Pancreas (tissue), 10 donors: ENCODE measurements around the gene HMCES. TPM values are rescaled to one million over a fixed set of nuclear protein-coding genes. Genes with fewer than 3 reads are reported as not detected.
A peak's percentile ranks its signal among the peaks of the same experiment; 100 is the strongest.

Experiments
- ATAC-seq, 4 donors: fragments of 200-7000 bp; cut with Tn5 transposase; one replicate each; pipeline versions ENCODE4 v1.8.0 to v1.9.1; 2020; ENCODE audit warnings: mild to moderate bottlenecking in 4 of 4, moderate library complexity in 4 of 4
- DNase-seq, 6 donors: peaks; one replicate each; pipeline ENCODE4 v3.0.0-alpha.2; 2020
- FAIRE-seq: peaks from 2 replicates; lab custom pipeline; 2012; peaks lifted over from hg19 to GRCh38; lab: Jason Lieb, UNC
- H3K27ac ChIP-seq, 4 donors: fragments of 200-600 bp; sonication (generic); 1 replicate in 3 of 4; 2 replicates in 1 of 4; pipeline versions ENCODE4 v1.5.0 to v1.8.0; 2020
- H3K27me3 ChIP-seq, 4 donors: fragments of 200-600 bp; one replicate each; pipeline ENCODE4 v1.8.0; 2021
- H3K36me3 ChIP-seq, 3 donors: fragments of 200-600 bp; sonication (generic) in 1 of 3; one replicate each; pipeline versions ENCODE4 v1.5.0 to v1.8.0; 2020 to 2021
- H3K4me1 ChIP-seq, 3 donors: fragments of 200-600 bp; one replicate each; pipeline ENCODE4 v1.8.0; 2021
- H3K4me3 ChIP-seq, 4 donors: fragments of 200-600 bp; sonication (generic) in 2 of 4; one replicate each; pipeline versions ENCODE4 v1.5.0 to v1.8.0; 2020 to 2021
- H3K9me3 ChIP-seq, 4 donors: fragments of 200-600 bp; one replicate each; pipeline ENCODE4 v1.8.0; 2021
- WGBS, 2 donors: extraction: QIAGEN DNeasy Blood & Tissue Kit; methylation state at CpG; one replicate each; pipeline ENCODE4 v1.1.7; 2013; 5-methylcytosine and 5-hydroxymethylcytosine counted together
- intact Hi-C, 3 donors: fragments of 100-400 bp; cut with DNase I; formaldehyde crosslinking; loops; one replicate each; pipeline versions ENCODE4 v1.11.1 to v1.14.2; 2022
- polyA plus RNA-seq, 2 donors: library from polyadenylated mRNA; stranded (reverse); fragments of 200-250 nt; gene quantifications; one replicate each; pipeline ENCODE4 v1.2.3, GENCODE V29; 2013
- total RNA-seq, 6 donors: library from RNA; stranded (reverse); fragmentation: NEBNext Ultra II Directional in 4 of 6; extraction: Animal tissue kit (Norgen Biotek cat#: 25700) in 4 of 6; gene quantifications; one replicate each; pipeline versions ENCODE4 v1.2.1 to v1.2.4, GENCODE V29; 2021 to 2023
- TF ChIP-seq, protein P1 (sequence below), 4 donors: fragments of 200-600 bp; sonication (generic) in 3 of 4; IDR thresholded peaks; one replicate each; pipeline versions ENCODE4 v1.5.0 to v1.8.0; 2021; ENCODE audit warnings: antibody characterized with exemption in 4 of 4
- donor health status: healthy with polysubstance abuse.
- donor health status: DM: no; HTN: no; CAD: no; lungs with moderate emphysema.
- donor health status: DM: no; HTN: no; CAD: no.
- donor health status: control.
- donor health status: control.
- donor health status: Bipolar disorder and iron deficiency.
- donor health status: DM: yes; HTN: yes; CAD: no.
- donor health status: DM: no; HTN: no; CAD: no.
- donor health status: DM: no; HTN: no; CAD: no.
- donor health status: DM: yes; HTN: yes; CAD: no.

Gene HMCES
- total and polyA plus RNA-seq, 8 donors, result 8.0 to 22.5 (median 10.7) TPM

DNA sequence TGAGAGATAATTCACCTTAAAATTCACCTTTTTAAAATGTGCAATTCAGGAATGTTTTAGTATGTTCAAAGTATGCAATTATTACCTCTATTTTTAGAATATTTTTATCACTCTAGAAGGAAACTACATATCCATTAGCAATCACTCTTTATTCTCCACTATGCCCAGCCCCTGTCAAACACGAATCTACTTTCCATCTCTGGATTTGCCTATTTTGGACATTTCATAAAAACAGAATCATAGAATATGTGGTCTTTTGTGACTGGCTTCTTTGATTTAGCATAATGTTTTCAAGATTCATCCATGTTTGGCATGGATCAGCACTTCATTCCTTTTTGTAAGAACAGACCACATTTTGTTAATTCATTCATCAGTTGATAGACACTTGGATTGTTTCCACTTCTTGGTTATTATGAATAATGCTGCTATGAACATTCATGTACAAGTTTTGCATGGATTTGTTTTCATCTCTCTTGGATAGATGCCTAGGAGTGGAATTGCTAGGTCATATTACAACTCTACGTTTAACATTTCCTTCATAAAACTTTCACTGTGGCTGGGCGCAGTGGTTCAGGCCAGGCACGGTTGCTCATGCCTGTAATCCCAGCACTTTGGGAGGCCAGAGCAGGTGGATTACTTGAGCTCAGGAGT lies 12.7 kb downstream of the HMCES start:
- ATAC-seq (no peak), DNase-seq (no peak), FAIRE-seq (no peak)
- no peaks in the 10 kb centered on the region for H3K27me3 ChIP-seq
- peaks cover 0 to 17% (median 0%) of the 10 kb centered on the region in 3 donors for H3K36me3 ChIP-seq
- no peaks in the 10 kb centered on the region for H3K4me1 ChIP-seq
- TF ChIP-seq, protein P1, sequence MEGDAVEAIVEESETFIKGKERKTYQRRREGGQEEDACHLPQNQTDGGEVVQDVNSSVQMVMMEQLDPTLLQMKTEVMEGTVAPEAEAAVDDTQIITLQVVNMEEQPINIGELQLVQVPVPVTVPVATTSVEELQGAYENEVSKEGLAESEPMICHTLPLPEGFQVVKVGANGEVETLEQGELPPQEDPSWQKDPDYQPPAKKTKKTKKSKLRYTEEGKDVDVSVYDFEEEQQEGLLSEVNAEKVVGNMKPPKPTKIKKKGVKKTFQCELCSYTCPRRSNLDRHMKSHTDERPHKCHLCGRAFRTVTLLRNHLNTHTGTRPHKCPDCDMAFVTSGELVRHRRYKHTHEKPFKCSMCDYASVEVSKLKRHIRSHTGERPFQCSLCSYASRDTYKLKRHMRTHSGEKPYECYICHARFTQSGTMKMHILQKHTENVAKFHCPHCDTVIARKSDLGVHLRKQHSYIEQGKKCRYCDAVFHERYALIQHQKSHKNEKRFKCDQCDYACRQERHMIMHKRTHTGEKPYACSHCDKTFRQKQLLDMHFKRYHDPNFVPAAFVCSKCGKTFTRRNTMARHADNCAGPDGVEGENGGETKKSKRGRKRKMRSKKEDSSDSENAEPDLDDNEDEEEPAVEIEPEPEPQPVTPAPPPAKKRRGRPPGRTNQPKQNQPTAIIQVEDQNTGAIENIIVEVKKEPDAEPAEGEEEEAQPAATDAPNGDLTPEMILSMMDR (IDR thresholded peaks at IDR 0.05), result no peak
- 73 to 77% methylated on average over 4 of the region's 4 CpGs for WGBS, 2 donors
- intact Hi-C loops, result no loop called here
- no peaks in the 10 kb centered on the region for H3K9me3 ChIP-seq
- no peak overlapping the region for H3K27ac ChIP-seq
- no peak overlapping the region for H3K4me3 ChIP-seq

DNA sequence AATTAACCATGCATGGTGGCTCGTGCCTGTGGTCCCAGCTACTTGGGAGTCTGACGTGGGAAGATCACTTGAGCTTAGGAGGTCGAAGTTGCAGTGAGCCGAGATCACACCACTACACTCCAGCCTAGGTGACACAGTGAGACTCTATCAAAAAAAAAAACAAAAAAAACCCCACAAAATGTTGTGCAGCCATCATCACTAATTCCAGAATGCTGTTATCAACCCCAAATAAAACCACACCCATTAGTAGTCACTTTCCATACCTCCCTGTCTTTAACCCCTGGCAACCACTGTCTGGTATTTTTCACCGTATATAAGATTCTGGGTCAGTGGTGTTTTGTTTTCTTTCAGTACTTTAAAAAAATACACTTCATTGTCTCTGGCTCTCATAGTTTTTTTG lies 16.6 kb downstream of the HMCES start:
- Histone ChIP-seq H3K9me3 (no peaks in the 10 kb centered on the region), H3K36me3 (peaks cover 0 to 26% (median 0%) of the 10 kb centered on the region in 3 donors), H3K27me3 (no peaks in the 10 kb centered on the region), H3K4me3 (no peak overlapping the region), H3K4me1 (no peaks in the 10 kb centered on the region), H3K27ac (no peak overlapping the region)
- intact Hi-C loops, result no loop called here
- DNase-seq (no peak), FAIRE-seq (no peak), ATAC-seq (no peak)
- TF ChIP-seq, protein P1 (IDR thresholded peaks at IDR 0.05), result no peak
- 95 to 97% methylated on average over 5 of the region's 5 CpGs for WGBS, 2 donors

DNA sequence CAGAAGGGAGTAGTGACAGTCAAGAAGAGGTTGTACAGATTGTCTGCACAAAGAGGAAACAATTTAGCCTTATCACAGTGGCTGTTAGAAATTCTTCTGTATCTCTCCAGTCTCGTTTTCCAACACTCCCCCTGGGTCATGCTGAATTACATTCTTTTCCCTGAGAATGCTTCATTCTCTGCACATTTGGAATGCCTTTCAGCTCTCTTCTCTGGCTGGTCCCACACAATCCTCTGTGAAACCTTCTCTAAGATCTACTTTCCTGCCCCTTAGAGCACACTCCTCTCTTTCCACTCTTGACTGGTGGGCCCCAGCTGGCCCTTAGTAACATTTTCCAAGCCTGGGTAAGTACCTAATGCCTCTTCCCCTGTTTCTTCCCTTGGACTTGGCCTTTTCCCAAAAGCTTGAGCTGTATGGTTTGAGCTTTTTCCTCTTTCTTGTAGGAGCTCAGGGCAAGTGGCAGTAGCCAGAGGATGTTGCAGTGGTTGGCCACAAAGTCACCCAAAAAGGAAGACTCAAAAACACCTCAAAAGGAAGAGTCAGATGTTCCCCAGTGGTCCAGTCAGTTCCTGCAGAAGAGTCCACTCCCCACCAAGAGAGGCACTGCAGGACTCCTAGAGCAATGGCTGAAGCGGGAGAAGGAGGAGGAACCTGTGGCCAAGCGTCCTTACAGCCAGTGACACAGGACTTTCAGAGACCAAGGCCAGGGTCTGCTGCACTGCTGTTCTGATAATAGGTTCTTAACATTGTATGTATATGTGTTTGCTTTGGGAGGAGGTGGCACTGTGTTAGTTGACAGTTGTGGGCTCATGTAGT lies 25.7 kb downstream of the HMCES start:
- Histone ChIP-seq H3K27me3 (no peaks in the 10 kb centered on the region), H3K4me1 (peaks cover 0 to 5% (median 0%) of the 10 kb centered on the region in 3 donors), H3K4me3 (no peak overlapping the region), H3K9me3 (no peaks in the 10 kb centered on the region), H3K27ac (peak overlapping the region in 1 of 4 donors; percentile 73), H3K36me3 (peaks cover 0 to 13% (median 0%) of the 10 kb centered on the region in 3 donors)
- ATAC-seq (no peak), FAIRE-seq (no peak), DNase-seq (no peak)
- 77 to 90% methylated on average over 3 of the region's 3 CpGs for WGBS, 2 donors
- intact Hi-C loops, result no loop called here
- TF ChIP-seq, protein P1 (IDR thresholded peaks at IDR 0.05), result no peak

DNA sequence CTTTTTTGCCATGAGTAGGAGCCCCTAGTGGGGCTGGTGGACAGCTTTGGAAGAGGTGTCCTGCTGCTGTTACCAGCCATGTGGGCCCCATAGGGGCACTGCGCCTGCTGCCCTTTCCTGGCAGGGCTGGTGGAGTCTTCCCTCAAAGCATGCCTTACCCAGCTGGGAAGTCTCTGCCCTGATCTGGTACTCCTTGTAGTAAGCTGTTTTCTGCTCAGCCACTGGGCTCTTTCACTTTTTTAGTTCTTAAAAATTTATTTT lies 26.2 kb downstream of the HMCES start:
- H3K27me3 ChIP-seq, result no peaks in the 10 kb centered on the region
- H3K9me3 ChIP-seq, result no peaks in the 10 kb centered on the region
- 92 to 100% methylated on average over 1 of the region's 1 CpG for WGBS, 2 donors
- intact Hi-C loops, result no loop called here
- no peak overlapping the region for H3K4me3 ChIP-seq
- DNase-seq, result no peak
- H3K27ac ChIP-seq, result peak overlapping the region in 3 of 4 donors; percentile 39 to 76 (median 73)
- H3K36me3 ChIP-seq, result peaks cover 0 to 13% (median 0%) of the 10 kb centered on the region in 3 donors
- no peak for FAIRE-seq
- ATAC-seq, result peak in 1 of 4 donors; percentile 15
- TF ChIP-seq, protein P1 (IDR thresholded peaks at IDR 0.05), result no peak
- peaks cover 0 to 5% (median 0%) of the 10 kb centered on the region in 3 donors for H3K4me1 ChIP-seq
